ENCODE data around the gene FKBP5. TPM values are rescaled to one million over a fixed set of nuclear protein-coding genes. Genes with fewer than 3 reads are reported as not detected.

Gene FKBP5
- total and polyA plus RNA-seq, 10 of the 15 experiments (the other 5 are each of a cell fraction or from before 2014, with no cell fraction given): 29.0 to 123 (median 62.3) TPM

- TF ChIP-seq SMC3 (IDR thresholded peaks at IDR 0.05; ENCODE audit: borderline replicate concordance, low read length) (peak; percentile 96), BCLAF1 (IDR thresholded peaks at IDR 0.05) (no peak), NFYA (IDR thresholded peaks at IDR 0.05; ENCODE audit: borderline replicate concordance, low read depth, low read length) (no peak), RUNX3 (IDR thresholded peaks at IDR 0.05; ENCODE audit: low read length) (peak; percentile 56), EED (IDR thresholded peaks at IDR 0.05; ENCODE audit: low read depth) (no peak), ZBED1 (IDR thresholded peaks at IDR 0.05; ENCODE audit: borderline replicate concordance) (no peak), EZH2 (IDR thresholded peaks at IDR 0.05; ENCODE audit: borderline replicate concordance, control insufficient read depth, low read depth, low read length) (no peak), USF2 (IDR thresholded peaks at IDR 0.05; ENCODE audit: borderline replicate concordance, low read depth, low read length) (no peak), ATF3 (IDR thresholded peaks at IDR 0.05; ENCODE audit: borderline replicate concordance, extremely low read depth, low read depth, low read length) (peak; percentile 30; the same call in 1 of the 2 replicates), MEF2A (IDR thresholded peaks at IDR 0.05; ENCODE audit: insufficient read depth, low read depth, low read length) (no peak), SP1 (IDR thresholded peaks at IDR 0.05; ENCODE audit: low read depth, low read length) (no peak), ATF2 (IDR thresholded peaks at IDR 0.05; ENCODE audit: low read length) (no peak), MTA2 (IDR thresholded peaks at IDR 0.05; ENCODE audit: low read depth) (no peak), MAX (IDR thresholded peaks at IDR 0.05; ENCODE audit: low read depth, low read length) (no peak), PRDM15 (CRISPR knock-in tag; IDR thresholded peaks at IDR 0.05) (no peak), YY1 (IDR thresholded peaks at IDR 0.05; ENCODE audit: low read depth, low read length) (peak; percentile 59)
These were observed 48.9 kb upstream of the FKBP5 start (continued) for GRCh38 chr6:35737413-35738211.

All from GM12878 (cell line).